ENCODE measurements around the gene CLDN2.

CLDN2 gene

GRCh38 chrX:106917830-106918500 lies 2.2 kb upstream of the CLDN2 start (continued):
- TF ChIP-seq SALL2 (tag by site-specific recombination; IDR thresholded peaks at IDR 0.05; ENCODE audit: borderline replicate concordance) (no peak), ZNF596 (tag by site-specific recombination; IDR thresholded peaks at IDR 0.05) (no peak)

- H3K9me3 ChIP-seq (ENCODE audit: control insufficient read depth, insufficient read depth, low read depth, low read length) = no peaks in the 10 kb centered on the region
- no peak overlapping the region for H3K27ac ChIP-seq (ENCODE audit: extremely low read depth, low read depth, low read length)
- H3K4me1 ChIP-seq (ENCODE audit: control insufficient read depth, insufficient read depth, low read length) = no peaks in the 10 kb centered on the region
- no peak overlapping the region for H3K4me3 ChIP-seq (ENCODE audit: low read depth, low read length)
- CTCF ChIA-PET = interaction anchor here (0.6 to 0.9 kb wide), 3 partner anchors 27 to 854 kb away, joined by 3 to 4 read pairs (median 3); partner anchors contain the start of gene TSC22D3
- no peaks in the 10 kb centered on the region for H3K36me3 ChIP-seq (ENCODE audit: control insufficient read depth in 2 of 2, insufficient read depth in 1 of 2, low read length in 2 of 2)
- TF ChIP-seq KLF10 (tag by site-specific recombination; IDR thresholded peaks at IDR 0.05) = no peak
- no peak for TF ChIP-seq YY2 (tag by site-specific recombination; IDR thresholded peaks at IDR 0.05)
- no peak for TF ChIP-seq ZNF133 (tag by site-specific recombination; IDR thresholded peaks at IDR 0.05)
- TF ChIP-seq ZNF132 (tag by site-specific recombination; IDR thresholded peaks at IDR 0.05; ENCODE audit: borderline replicate concordance) = no peak
- no peak for TF ChIP-seq OVOL3 (tag by site-specific recombination; IDR thresholded peaks at IDR 0.05)
- POLR2A ChIA-PET = no interaction called here
These were observed 1.4 kb downstream of the CLDN2 start for GRCh38 chrX:106921637-106922036.

GRCh38 chrX:106927023-106927422 lies 6.8 kb downstream of the CLDN2 start:
- no peak for TF ChIP-seq ZNF311 (tag by site-specific recombination; IDR thresholded peaks at IDR 0.05; ENCODE audit: borderline replicate concordance)
- TF ChIP-seq TRIM28 (IDR thresholded peaks at IDR 0.05; ENCODE audit: borderline replicate concordance, low read length) = no peak
- TF ChIP-seq ZNF488 (tag by site-specific recombination; IDR thresholded peaks at IDR 0.05) = no peak
- no peak for TF ChIP-seq BCL11B (tag by site-specific recombination; IDR thresholded peaks at IDR 0.05; ENCODE audit: low read depth)
- TF ChIP-seq ZNF18 (tag by site-specific recombination; IDR thresholded peaks at IDR 0.05) = no peak
- TF ChIP-seq KLF10 (tag by site-specific recombination; IDR thresholded peaks at IDR 0.05) = no peak
- no peak for TF ChIP-seq ZNF221 (tag by site-specific recombination; IDR thresholded peaks at IDR 0.05; ENCODE audit: borderline replicate concordance)
- TF ChIP-seq ZNF26 (tag by site-specific recombination; IDR thresholded peaks at IDR 0.05) = no peak
- no peak for TF ChIP-seq BCL11A (tag by site-specific recombination; IDR thresholded peaks at IDR 0.05; ENCODE audit: low read depth)
- TF ChIP-seq ZNF404 (tag by site-specific recombination; IDR thresholded peaks at IDR 0.05) = no peak
- TF ChIP-seq MYNN (tag by site-specific recombination; IDR thresholded peaks at IDR 0.05; ENCODE audit: borderline replicate concordance) = no peak
- no peak for TF ChIP-seq ZNF223 (tag by site-specific recombination; IDR thresholded peaks at IDR 0.05)
- no peak for TF ChIP-seq ZNF433 (tag by site-specific recombination; IDR thresholded peaks at IDR 0.05; ENCODE audit: low read depth)
- no peak for TF ChIP-seq ZSCAN30 (tag by site-specific recombination; IDR thresholded peaks at IDR 0.05)
- no peak for TF ChIP-seq EGR2 (tag by site-specific recombination; IDR thresholded peaks at IDR 0.05; ENCODE audit: low read depth)
- TF ChIP-seq ZNF174 (tag by site-specific recombination; IDR thresholded peaks at IDR 0.05) = no peak
- no peak for TF ChIP-seq ZNF623 (tag by site-specific recombination; IDR thresholded peaks at IDR 0.05)
- Histone ChIP-seq H3K4me1 (ENCODE audit: control insufficient read depth, insufficient read depth, low read length) (no peaks in the 10 kb centered on the region), H3K36me3 (ENCODE audit: control insufficient read depth in 2 of 2, insufficient read depth in 1 of 2, low read length in 2 of 2) (no peaks in the 10 kb centered on the region), H3K27ac (ENCODE audit: extremely low read depth, low read depth, low read length) (no peak overlapping the region), H3K4me3 (ENCODE audit: low read depth, low read length) (no peak overlapping the region), H3K9me3 (ENCODE audit: control insufficient read depth, insufficient read depth, low read depth, low read length) (no peaks in the 10 kb centered on the region)
- ChIA-PET CTCF (no interaction called here), POLR2A (no interaction called here)
